HEK293 (cell line): Measurements from ENCODE around the gene FALEC.
A peak's percentile ranks its signal among the peaks of the same experiment; 100 is the strongest.

ENCODE experiments used
- GLIS1 ChIP-seq: fragments of 450-650 bp; formaldehyde crosslinking; IDR thresholded peaks from 2 replicates; pipeline ENCODE4 v1.5.1; 2016; ENCODE audit warnings: missing biosample characterization, missing genetic modification characterization
- KLF1 ChIP-seq: fragments of 450-650 bp; formaldehyde crosslinking; IDR thresholded peaks from 2 replicates; pipeline ENCODE4 v1.5.1; 2016; ENCODE audit warnings: missing biosample characterization, missing genetic modification characterization
- KLF7 ChIP-seq: fragments of 450-650 bp; formaldehyde crosslinking; IDR thresholded peaks from 2 replicates; pipeline ENCODE4 v1.5.1; 2016; ENCODE audit warnings: missing biosample characterization, missing genetic modification characterization, borderline replicate concordance
- REST ChIP-seq: fragments of 450-650 bp; formaldehyde crosslinking; IDR thresholded peaks from 2 replicates; pipeline ENCODE4 v1.5.1; 2016; ENCODE audit warnings: missing biosample characterization, missing genetic modification characterization
- ZIC2 ChIP-seq: fragments of 450-650 bp; formaldehyde crosslinking; IDR thresholded peaks from 2 replicates; pipeline ENCODE4 v1.5.1; 2016; ENCODE audit warnings: missing biosample characterization, missing genetic modification characterization
- ZNF10 ChIP-seq: fragments of 450-650 bp; formaldehyde crosslinking; IDR thresholded peaks from 2 replicates; pipeline ENCODE4 v1.5.1; 2017; ENCODE audit warnings: missing biosample characterization, missing genetic modification characterization
- ZNF2 ChIP-seq: fragments of 450-650 bp; formaldehyde crosslinking; IDR thresholded peaks from 2 replicates; pipeline ENCODE4 v1.5.1; 2016; ENCODE audit warnings: missing biosample characterization, missing genetic modification characterization
- ZNF335 ChIP-seq: fragments of 450-650 bp; formaldehyde crosslinking; conservative IDR thresholded peaks from 2 replicates; pipeline ENCODE4 v1.5.1; 2016; ENCODE audit warnings: missing biosample characterization, missing genetic modification characterization
- ZNF391 ChIP-seq: fragments of 450-650 bp; formaldehyde crosslinking; IDR thresholded peaks from 2 replicates; pipeline ENCODE4 v1.5.1; 2016; ENCODE audit warnings: low read depth, missing biosample characterization, missing genetic modification characterization, borderline replicate concordance
- ZNF394 ChIP-seq: fragments of 450-650 bp; formaldehyde crosslinking; IDR thresholded peaks from 2 replicates; pipeline ENCODE4 v1.5.1; 2016; ENCODE audit warnings: missing biosample characterization, missing genetic modification characterization, mild to moderate bottlenecking, moderate library complexity, borderline replicate concordance
- ZNF501 ChIP-seq: fragments of 450-650 bp; formaldehyde crosslinking; IDR thresholded peaks from 2 replicates; pipeline ENCODE4 v1.5.1; 2016; ENCODE audit warnings: missing biosample characterization, missing genetic modification characterization
- ZNF544 ChIP-seq: fragments of 450-650 bp; formaldehyde crosslinking; IDR thresholded peaks from 2 replicates; pipeline ENCODE4 v1.5.0; 2017; ENCODE audit warnings: missing biosample characterization, missing genetic modification characterization
- ZNF629 ChIP-seq: fragments of 450-650 bp; formaldehyde crosslinking; IDR thresholded peaks from 2 replicates; pipeline ENCODE4 v1.5.1; 2017; ENCODE audit warnings: missing biosample characterization, missing genetic modification characterization
- ZNF639 ChIP-seq: fragments of 450-650 bp; formaldehyde crosslinking; IDR thresholded peaks from 2 replicates; pipeline ENCODE4 v1.5.1; 2016; ENCODE audit warnings: missing biosample characterization, missing genetic modification characterization
- ZSCAN30 ChIP-seq: fragments of 450-650 bp; IDR thresholded peaks from 2 replicates; pipeline ENCODE4 v1.5.1; 2018; ENCODE audit warnings: missing biosample characterization, mild to moderate bottlenecking, missing genetic modification characterization, moderate library complexity
- ZXDB ChIP-seq: fragments of 450-650 bp; formaldehyde crosslinking; IDR thresholded peaks from 2 replicates; pipeline ENCODE4 v1.5.1; 2016; ENCODE audit warnings: missing biosample characterization, missing genetic modification characterization
- TF ChIP-seq, protein P1 (sequence below): fragments of 450-650 bp; IDR thresholded peaks from 2 replicates; pipeline ENCODE4 v1.5.1; 2018; ENCODE audit warnings: missing biosample characterization, missing genetic modification characterization
- TF ChIP-seq, protein P2 (sequence below): fragments of 450-650 bp; formaldehyde crosslinking; IDR thresholded peaks from 2 replicates; pipeline ENCODE4 v1.5.1; 2016; ENCODE audit warnings: missing biosample characterization, missing genetic modification characterization
- TF ChIP-seq, protein P3 (sequence below): fragments of 450-650 bp; formaldehyde crosslinking; IDR thresholded peaks from 2 replicates; pipeline ENCODE4 v1.5.1; 2016; ENCODE audit warnings: missing biosample characterization, missing genetic modification characterization
- TF ChIP-seq, protein P4 (sequence below): fragments of 450-650 bp; formaldehyde crosslinking; IDR thresholded peaks from 2 replicates; pipeline ENCODE4 v1.5.1; 2017; ENCODE audit warnings: missing biosample characterization, missing genetic modification characterization
- TF ChIP-seq, protein P5 (sequence below): IDR thresholded peaks from 2 replicates; pipeline ENCODE4 v1.6.1; 2011; ENCODE audit warnings: mild to moderate bottlenecking, low read depth, low read length, borderline replicate concordance
- TF ChIP-seq, protein P6 (sequence below): fragments of 450-650 bp; formaldehyde crosslinking; optimal IDR thresholded peaks from 2 replicates; pipeline ENCODE3; 2016; ENCODE audit warnings: missing biosample characterization, mild to moderate bottlenecking, missing genetic modification characterization

Gene FALEC

GRCh38 chr1:150579110-150579944 lies 63.8 kb downstream of the FALEC start, which contains the start of gene MCL1 (continued):
- TF ChIP-seq, protein P1, sequence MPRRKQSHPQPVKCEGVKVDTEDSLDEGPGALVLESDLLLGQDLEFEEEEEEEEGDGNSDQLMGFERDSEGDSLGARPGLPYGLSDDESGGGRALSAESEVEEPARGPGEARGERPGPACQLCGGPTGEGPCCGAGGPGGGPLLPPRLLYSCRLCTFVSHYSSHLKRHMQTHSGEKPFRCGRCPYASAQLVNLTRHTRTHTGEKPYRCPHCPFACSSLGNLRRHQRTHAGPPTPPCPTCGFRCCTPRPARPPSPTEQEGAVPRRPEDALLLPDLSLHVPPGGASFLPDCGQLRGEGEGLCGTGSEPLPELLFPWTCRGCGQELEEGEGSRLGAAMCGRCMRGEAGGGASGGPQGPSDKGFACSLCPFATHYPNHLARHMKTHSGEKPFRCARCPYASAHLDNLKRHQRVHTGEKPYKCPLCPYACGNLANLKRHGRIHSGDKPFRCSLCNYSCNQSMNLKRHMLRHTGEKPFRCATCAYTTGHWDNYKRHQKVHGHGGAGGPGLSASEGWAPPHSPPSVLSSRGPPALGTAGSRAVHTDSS (tag by site-specific recombination) = no peak; the same call in 1 of the 2 replicates
- TF ChIP-seq ZXDB (tag by site-specific recombination) (peak; percentile 74), ZNF2 (tag by site-specific recombination) (no peak), ZNF394 (tag by site-specific recombination) (peak; percentile 49; the same call in 1 of the 2 replicates), KLF7 (tag by site-specific recombination) (peak; percentile 28; the same call in 1 of the 2 replicates), REST (tag by site-specific recombination) (0 out of 2 replicates have a peak, but pooled peaks have one; percentile 11), ZNF629 (0 out of 2 replicates have a peak, but pooled peaks have one; percentile 29), ZNF391 (peak; percentile 65; the same call in 1 of the 2 replicates), ZNF10 (tag by site-specific recombination) (peak; percentile 16; the same call in 1 of the 2 replicates), ZNF544 (tag by site-specific recombination) (no peak), ZSCAN30 (tag by site-specific recombination) (peak; percentile 78), ZNF639 (no peak), ZIC2 (peak; percentile 77), KLF1 (tag by site-specific recombination) (no peak; the same call in 1 of the 2 replicates), ZNF501 (tag by site-specific recombination) (no peak), GLIS1 (tag by site-specific recombination) (peak; percentile 94), ZNF335 (tag by site-specific recombination) (0 out of 2 replicates have a peak, but pooled peaks have one; percentile 58)
- TF ChIP-seq, protein P2, sequence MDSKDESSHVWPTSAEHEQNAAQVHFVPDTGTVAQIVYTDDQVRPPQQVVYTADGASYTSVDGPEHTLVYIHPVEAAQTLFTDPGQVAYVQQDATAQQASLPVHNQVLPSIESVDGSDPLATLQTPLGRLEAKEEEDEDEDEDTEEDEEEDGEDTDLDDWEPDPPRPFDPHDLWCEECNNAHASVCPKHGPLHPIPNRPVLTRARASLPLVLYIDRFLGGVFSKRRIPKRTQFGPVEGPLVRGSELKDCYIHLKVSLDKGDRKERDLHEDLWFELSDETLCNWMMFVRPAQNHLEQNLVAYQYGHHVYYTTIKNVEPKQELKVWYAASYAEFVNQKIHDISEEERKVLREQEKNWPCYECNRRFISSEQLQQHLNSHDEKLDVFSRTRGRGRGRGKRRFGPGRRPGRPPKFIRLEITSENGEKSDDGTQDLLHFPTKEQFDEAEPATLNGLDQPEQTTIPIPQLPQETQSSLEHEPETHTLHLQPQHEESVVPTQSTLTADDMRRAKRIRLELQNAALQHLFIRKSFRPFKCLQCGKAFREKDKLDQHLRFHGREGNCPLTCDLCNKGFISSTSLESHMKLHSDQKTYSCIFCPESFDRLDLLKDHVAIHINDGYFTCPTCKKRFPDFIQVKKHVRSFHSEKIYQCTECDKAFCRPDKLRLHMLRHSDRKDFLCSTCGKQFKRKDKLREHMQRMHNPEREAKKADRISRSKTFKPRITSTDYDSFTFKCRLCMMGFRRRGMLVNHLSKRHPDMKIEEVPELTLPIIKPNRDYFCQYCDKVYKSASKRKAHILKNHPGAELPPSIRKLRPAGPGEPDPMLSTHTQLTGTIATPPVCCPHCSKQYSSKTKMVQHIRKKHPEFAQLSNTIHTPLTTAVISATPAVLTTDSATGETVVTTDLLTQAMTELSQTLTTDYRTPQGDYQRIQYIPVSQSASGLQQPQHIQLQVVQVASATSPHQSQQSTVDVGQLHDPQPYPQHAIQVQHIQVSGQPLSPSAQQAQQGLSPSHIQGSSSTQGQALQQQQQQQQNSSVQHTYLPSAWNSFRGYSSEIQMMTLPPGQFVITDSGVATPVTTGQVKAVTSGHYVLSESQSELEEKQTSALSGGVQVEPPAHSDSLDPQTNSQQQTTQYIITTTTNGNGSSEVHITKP (tag by site-specific recombination) = no peak
- TF ChIP-seq, protein P3, sequence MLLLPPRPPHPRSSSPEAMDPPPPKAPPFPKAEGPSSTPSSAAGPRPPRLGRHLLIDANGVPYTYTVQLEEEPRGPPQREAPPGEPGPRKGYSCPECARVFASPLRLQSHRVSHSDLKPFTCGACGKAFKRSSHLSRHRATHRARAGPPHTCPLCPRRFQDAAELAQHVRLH (tag by site-specific recombination) = peak; percentile 76; the same call in 1 of the 2 replicates
- TF ChIP-seq, protein P4, sequence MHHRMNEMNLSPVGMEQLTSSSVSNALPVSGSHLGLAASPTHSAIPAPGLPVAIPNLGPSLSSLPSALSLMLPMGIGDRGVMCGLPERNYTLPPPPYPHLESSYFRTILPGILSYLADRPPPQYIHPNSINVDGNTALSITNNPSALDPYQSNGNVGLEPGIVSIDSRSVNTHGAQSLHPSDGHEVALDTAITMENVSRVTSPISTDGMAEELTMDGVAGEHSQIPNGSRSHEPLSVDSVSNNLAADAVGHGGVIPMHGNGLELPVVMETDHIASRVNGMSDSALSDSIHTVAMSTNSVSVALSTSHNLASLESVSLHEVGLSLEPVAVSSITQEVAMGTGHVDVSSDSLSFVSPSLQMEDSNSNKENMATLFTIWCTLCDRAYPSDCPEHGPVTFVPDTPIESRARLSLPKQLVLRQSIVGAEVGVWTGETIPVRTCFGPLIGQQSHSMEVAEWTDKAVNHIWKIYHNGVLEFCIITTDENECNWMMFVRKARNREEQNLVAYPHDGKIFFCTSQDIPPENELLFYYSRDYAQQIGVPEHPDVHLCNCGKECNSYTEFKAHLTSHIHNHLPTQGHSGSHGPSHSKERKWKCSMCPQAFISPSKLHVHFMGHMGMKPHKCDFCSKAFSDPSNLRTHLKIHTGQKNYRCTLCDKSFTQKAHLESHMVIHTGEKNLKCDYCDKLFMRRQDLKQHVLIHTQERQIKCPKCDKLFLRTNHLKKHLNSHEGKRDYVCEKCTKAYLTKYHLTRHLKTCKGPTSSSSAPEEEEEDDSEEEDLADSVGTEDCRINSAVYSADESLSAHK (tag by site-specific recombination) = peak; percentile 35
- TF ChIP-seq, protein P5, sequence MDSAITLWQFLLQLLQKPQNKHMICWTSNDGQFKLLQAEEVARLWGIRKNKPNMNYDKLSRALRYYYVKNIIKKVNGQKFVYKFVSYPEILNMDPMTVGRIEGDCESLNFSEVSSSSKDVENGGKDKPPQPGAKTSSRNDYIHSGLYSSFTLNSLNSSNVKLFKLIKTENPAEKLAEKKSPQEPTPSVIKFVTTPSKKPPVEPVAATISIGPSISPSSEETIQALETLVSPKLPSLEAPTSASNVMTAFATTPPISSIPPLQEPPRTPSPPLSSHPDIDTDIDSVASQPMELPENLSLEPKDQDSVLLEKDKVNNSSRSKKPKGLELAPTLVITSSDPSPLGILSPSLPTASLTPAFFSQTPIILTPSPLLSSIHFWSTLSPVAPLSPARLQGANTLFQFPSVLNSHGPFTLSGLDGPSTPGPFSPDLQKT = peak; percentile 99
- TF ChIP-seq, protein P6, sequence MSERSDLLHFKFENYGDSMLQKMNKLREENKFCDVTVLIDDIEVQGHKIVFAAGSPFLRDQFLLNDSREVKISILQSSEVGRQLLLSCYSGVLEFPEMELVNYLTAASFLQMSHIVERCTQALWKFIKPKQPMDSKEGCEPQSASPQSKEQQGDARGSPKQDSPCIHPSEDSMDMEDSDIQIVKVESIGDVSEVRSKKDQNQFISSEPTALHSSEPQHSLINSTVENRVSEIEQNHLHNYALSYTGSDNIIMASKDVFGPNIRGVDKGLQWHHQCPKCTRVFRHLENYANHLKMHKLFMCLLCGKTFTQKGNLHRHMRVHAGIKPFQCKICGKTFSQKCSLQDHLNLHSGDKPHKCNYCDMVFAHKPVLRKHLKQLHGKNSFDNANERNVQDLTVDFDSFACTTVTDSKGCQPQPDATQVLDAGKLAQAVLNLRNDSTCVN (tag by site-specific recombination) = peak; percentile 90
